Panc1 (cell line): ENCODE measurements around the gene GNAQ. TPM values are rescaled to one million over a fixed set of nuclear protein-coding genes. Genes with fewer than 3 reads are reported as not detected.

ENCODE experiments used
- ATAC-seq: fragments of 200-7000 bp; cut with Tn5 transposase; 2 replicates; pipeline ENCODE4 v1.9.1; 2020; ENCODE audit warnings: mild to moderate bottlenecking, moderate library complexity
- BruUV-seq: library from RNA; stranded (reverse); fragments of 400-500 nt; replicated peaks from 2 replicates; lab custom pipeline; 2021; lab: Mats Ljungman, UMichigan
- CTCF ChIA-PET: fragments of 300-600 bp; sonication (Branson Sonifier 250); formaldehyde crosslinking; loops from one replicate; lab custom pipeline; 2022; ENCODE audit warnings: antibody characterized with exemption; lab: Charles Lee
- POLR2A ChIA-PET: fragments of 300-600 bp; sonication (Branson Sonifier 250); formaldehyde crosslinking; loops from one replicate; lab custom pipeline; 2022; ENCODE audit warnings: antibody characterized with exemption; lab: Charles Lee
- DNase-seq: peaks from one replicate; pipeline ENCODE4 v3.0.0-alpha.2; 2010; ENCODE audit warnings: low read depth, low spot score
- H3K27ac ChIP-seq: 2 replicates; pipeline ENCODE4 v1.5.1; 2011; ENCODE audit warnings: mild to moderate bottlenecking, low read length, inconsistent platforms
- H3K27me3 ChIP-seq: fragments of 200-500 bp; sonication (Bioruptor generic); 2 replicates; pipeline ENCODE4 v1.6.0; 2014; ENCODE audit warnings: low read length, inconsistent platforms; ENCODE audit not compliant: control insufficient read depth, insufficient read depth
- H3K36me3 ChIP-seq: fragments of 200-500 bp; sonication (Bioruptor generic); 2 replicates; pipeline ENCODE4 v1.5.1; 2014; ENCODE audit warnings: inconsistent platforms, mild to moderate bottlenecking, low read length, moderate library complexity; ENCODE audit not compliant: control insufficient read depth, insufficient read depth
- H3K4me1 ChIP-seq: 2 replicates; pipeline ENCODE4 v1.5.1; 2011; ENCODE audit warnings: inconsistent platforms, mild to moderate bottlenecking, low read length, moderate library complexity; ENCODE audit not compliant: control insufficient read depth, insufficient read depth
- H3K4me3 ChIP-seq, 2 experiments: 2 replicates each; pipeline ENCODE4 v1.5.1; 2011 to 2012; ENCODE audit warnings: low read depth in 2 of 2, low read length in 2 of 2, mild to moderate bottlenecking in 2 of 2, inconsistent platforms in 1 of 2, moderate library complexity in 1 of 2
- H3K9me3 ChIP-seq: fragments of 200-500 bp; sonication (Bioruptor generic); 2 replicates; pipeline ENCODE4 v1.5.1; 2014; ENCODE audit warnings: low read depth, mild to moderate bottlenecking, inconsistent platforms, low read length, moderate library complexity; ENCODE audit not compliant: control insufficient read depth, insufficient read depth
- POLR2AphosphoS5 ChIP-seq: IDR thresholded peaks from 2 replicates; pipeline ENCODE4 v1.6.1; 2012; ENCODE audit warnings: mild to moderate bottlenecking, low read depth, low read length, moderate library complexity
- SIN3A ChIP-seq: IDR thresholded peaks from 2 replicates; pipeline ENCODE4 v1.6.1; 2012; ENCODE audit warnings: low read depth, mild to moderate bottlenecking, low read length, moderate library complexity, borderline replicate concordance; ENCODE audit not compliant: insufficient read depth
- TCF7L2 ChIP-seq: IDR thresholded peaks from 2 replicates; pipeline ENCODE4 v1.6.1; 2011; ENCODE audit warnings: mild to moderate bottlenecking, low read depth, low read length, inconsistent platforms
- in situ Hi-C: cut with HindIII; loops from 2 replicates; pipeline ENCODE4 v1.10.0; 2016; ENCODE audit warnings: low sequenced_read_pairs, low pct_unique_long_range_greater_than_20kb
- intact Hi-C: fragments of 100-400 bp; cut with micrococcal nuclease; formaldehyde crosslinking; loops from one replicate; pipeline ENCODE4 v1.10.0; 2022; ENCODE audit not compliant: unreplicated experiment
- total RNA-seq: library from RNA; stranded (reverse); gene quantifications from one replicate; pipeline ENCODE4 v1.2.1, GENCODE V29; 2021; ENCODE audit not compliant: unreplicated experiment
- TF ChIP-seq, protein P1 (sequence below): fragments of 450-650 bp; IDR thresholded peaks from 2 replicates; pipeline ENCODE4 v1.5.1; 2017; ENCODE audit warnings: mild to moderate bottlenecking
- TF ChIP-seq, protein P2 (sequence below), 2 experiments: IDR thresholded peaks; 2 replicates each; pipeline ENCODE4 v1.6.1; 2011 to 2012; ENCODE audit warnings: low read depth in 2 of 2, control low read depth in 1 of 2, low read length in 1 of 2, mild to moderate bottlenecking in 1 of 2, moderate library complexity in 1 of 2; ENCODE audit not compliant: insufficient read depth in 1 of 2

GNAQ gene
- total RNA-seq, 1 experiment from 2014 or later, result 34.5 TPM

DNA sequence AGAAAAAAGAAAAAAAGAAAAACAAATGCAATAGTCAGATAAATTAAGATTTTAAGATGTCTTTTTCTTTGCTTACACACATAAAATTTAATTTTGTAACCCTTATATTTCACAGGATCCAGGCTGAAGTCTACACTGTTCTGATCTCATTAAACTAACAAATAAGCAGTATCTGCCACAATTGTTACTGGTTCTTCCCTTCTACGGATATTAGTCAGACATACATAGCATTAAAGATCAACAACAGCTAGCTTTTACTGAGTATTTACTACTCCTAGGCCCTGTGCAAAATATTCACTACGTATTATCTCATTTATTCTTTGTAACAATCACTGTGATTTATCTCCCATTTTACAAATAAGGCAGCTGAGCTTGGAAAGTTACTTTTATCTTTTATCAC, 34.9 kb downstream of the GNAQ start:
- Histone ChIP-seq H3K4me3 (no peak overlapping the region), H3K27me3 (no peaks in the 10 kb centered on the region), H3K27ac (no peak overlapping the region), H3K4me1 (no peaks in the 10 kb centered on the region), H3K36me3 (no peaks in the 10 kb centered on the region), H3K9me3 (no peaks in the 10 kb centered on the region)
- TF ChIP-seq, protein P1, sequence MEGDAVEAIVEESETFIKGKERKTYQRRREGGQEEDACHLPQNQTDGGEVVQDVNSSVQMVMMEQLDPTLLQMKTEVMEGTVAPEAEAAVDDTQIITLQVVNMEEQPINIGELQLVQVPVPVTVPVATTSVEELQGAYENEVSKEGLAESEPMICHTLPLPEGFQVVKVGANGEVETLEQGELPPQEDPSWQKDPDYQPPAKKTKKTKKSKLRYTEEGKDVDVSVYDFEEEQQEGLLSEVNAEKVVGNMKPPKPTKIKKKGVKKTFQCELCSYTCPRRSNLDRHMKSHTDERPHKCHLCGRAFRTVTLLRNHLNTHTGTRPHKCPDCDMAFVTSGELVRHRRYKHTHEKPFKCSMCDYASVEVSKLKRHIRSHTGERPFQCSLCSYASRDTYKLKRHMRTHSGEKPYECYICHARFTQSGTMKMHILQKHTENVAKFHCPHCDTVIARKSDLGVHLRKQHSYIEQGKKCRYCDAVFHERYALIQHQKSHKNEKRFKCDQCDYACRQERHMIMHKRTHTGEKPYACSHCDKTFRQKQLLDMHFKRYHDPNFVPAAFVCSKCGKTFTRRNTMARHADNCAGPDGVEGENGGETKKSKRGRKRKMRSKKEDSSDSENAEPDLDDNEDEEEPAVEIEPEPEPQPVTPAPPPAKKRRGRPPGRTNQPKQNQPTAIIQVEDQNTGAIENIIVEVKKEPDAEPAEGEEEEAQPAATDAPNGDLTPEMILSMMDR, result no peak
- TF ChIP-seq, protein P2, sequence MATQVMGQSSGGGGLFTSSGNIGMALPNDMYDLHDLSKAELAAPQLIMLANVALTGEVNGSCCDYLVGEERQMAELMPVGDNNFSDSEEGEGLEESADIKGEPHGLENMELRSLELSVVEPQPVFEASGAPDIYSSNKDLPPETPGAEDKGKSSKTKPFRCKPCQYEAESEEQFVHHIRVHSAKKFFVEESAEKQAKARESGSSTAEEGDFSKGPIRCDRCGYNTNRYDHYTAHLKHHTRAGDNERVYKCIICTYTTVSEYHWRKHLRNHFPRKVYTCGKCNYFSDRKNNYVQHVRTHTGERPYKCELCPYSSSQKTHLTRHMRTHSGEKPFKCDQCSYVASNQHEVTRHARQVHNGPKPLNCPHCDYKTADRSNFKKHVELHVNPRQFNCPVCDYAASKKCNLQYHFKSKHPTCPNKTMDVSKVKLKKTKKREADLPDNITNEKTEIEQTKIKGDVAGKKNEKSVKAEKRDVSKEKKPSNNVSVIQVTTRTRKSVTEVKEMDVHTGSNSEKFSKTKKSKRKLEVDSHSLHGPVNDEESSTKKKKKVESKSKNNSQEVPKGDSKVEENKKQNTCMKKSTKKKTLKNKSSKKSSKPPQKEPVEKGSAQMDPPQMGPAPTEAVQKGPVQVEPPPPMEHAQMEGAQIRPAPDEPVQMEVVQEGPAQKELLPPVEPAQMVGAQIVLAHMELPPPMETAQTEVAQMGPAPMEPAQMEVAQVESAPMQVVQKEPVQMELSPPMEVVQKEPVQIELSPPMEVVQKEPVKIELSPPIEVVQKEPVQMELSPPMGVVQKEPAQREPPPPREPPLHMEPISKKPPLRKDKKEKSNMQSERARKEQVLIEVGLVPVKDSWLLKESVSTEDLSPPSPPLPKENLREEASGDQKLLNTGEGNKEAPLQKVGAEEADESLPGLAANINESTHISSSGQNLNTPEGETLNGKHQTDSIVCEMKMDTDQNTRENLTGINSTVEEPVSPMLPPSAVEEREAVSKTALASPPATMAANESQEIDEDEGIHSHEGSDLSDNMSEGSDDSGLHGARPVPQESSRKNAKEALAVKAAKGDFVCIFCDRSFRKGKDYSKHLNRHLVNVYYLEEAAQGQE (IDR thresholded peaks at IDR 0.05; ENCODE audit: insufficient read depth in 1 of 2, low read depth in 2 of 2, low read length in 1 of 2), result no peak
- TF ChIP-seq TCF7L2 (no peak), POLR2AphosphoS5 (no peak), SIN3A (no peak)
- ChIA-PET CTCF (no interaction called here), POLR2A (no interaction called here)
- DNase-seq, result no peak
- ATAC-seq, result no peak
- intact Hi-C loops, result no loop called here
- no TSS peak for BruUV-seq
- in situ Hi-C loops, result no loop called here

DNA sequence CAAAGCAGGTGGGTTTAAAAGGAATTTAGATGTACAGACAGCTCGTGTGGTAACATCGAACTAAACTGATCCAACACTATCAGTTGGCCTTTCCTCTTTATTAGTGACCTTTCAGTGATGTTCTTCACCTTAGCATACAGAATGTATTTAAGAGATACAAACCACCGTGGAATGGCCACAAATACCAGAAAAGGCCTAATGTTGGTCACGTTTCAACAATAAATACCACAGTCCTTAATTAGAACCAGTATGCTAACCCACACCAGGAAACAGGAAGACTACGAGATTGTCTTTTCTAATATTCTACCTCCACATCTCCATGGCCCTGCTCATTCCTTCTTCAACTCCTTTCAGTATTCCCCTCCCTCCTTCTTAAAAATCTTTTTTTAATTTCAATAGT, 40.4 kb downstream of the GNAQ start:
- ChIA-PET CTCF (no interaction called here), POLR2A (no interaction called here)
- DNase-seq, result no peak
- TF ChIP-seq, protein P1, result no peak
- TF ChIP-seq, protein P2 (IDR thresholded peaks at IDR 0.05; ENCODE audit: insufficient read depth in 1 of 2, low read depth in 2 of 2, low read length in 1 of 2), result no peak
- no peak for TF ChIP-seq POLR2AphosphoS5
- TF ChIP-seq SIN3A, result no peak
- no peak for TF ChIP-seq TCF7L2
- Histone ChIP-seq H3K36me3 (no peaks in the 10 kb centered on the region), H3K4me1 (no peaks in the 10 kb centered on the region), H3K9me3 (no peaks in the 10 kb centered on the region), H3K27me3 (no peaks in the 10 kb centered on the region), H3K27ac (no peak overlapping the region), H3K4me3 (no peak overlapping the region)
- in situ Hi-C loops, result no loop called here
- no TSS peak for BruUV-seq
- intact Hi-C loops, result no loop called here
- ATAC-seq, result no peak
